Subcutaneous adipose tissue (tissue), 4 donors: Measurements from ENCODE around the gene RASGRP1. TPM values are rescaled to one million over a fixed set of nuclear protein-coding genes. Genes with fewer than 3 reads are reported as not detected.

ENCODE experiments used
- CTCF ChIP-seq: fragments of 450-650 bp; IDR thresholded peaks from one replicate; pipeline ENCODE4 v1.5.1; 2016; ENCODE audit warnings: low read depth, mild to moderate bottlenecking, control low read depth, antibody characterized with exemption, moderate library complexity
- total RNA-seq, 4 donors: library from RNA; depleted of rRNA; stranded (reverse); fragments of >200 nt; gene quantifications; one replicate each; pipeline ENCODE4 v1.1.0, GENCODE V29; 2016

Gene RASGRP1
- total RNA-seq, 4 donors from 2014 or later = 0.94 to 2.9 (median 1.8) TPM

DNA sequence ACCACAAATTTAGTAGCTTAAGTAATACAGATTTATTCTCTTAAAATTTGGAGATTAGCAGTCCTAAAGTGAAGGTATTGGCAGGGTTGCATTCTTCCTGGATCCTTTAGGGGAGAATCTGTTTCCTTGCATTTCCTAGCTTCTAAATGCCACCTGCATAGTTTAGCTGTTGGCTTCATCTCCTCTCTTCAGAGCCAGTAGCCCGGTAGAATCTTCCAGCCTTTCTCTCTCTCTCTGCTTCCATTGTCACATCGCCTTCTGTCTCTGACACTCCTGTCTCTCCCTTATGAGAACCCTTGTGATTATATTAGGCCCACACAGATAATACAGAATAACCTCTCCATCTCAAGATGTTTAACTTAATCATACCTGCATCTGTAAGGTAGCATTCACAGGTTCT lies 89.3 kb downstream of the RASGRP1 start:
- no peak for TF ChIP-seq CTCF

- TF ChIP-seq CTCF = no peak
These were observed 90.4 kb downstream of the RASGRP1 start for GRCh38 chr15:38474155-38474757.

GRCh38 chr15:38471974-38472373 lies 92.6 kb downstream of the RASGRP1 start:
- no peak for TF ChIP-seq CTCF

DNA sequence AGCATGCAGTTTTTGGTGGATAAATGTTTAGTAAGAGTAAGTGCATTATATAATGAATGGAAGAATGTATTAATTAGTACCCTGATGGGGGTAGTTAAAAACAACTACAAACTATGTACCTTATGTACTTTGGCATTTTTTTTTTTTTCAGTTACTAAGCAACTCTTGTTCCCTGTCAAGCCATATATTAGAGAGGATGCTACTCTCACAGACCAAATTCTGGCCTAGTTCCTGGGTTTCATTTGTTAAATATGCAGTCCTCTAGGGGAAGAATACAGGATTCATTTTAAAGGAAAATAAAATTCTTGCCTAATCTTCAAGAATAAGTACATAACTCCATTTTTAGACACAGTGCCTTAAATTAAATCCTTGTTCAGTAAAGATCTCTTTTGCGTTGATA lies 93.8 kb downstream of the RASGRP1 start:
- no peak for TF ChIP-seq CTCF

DNA sequence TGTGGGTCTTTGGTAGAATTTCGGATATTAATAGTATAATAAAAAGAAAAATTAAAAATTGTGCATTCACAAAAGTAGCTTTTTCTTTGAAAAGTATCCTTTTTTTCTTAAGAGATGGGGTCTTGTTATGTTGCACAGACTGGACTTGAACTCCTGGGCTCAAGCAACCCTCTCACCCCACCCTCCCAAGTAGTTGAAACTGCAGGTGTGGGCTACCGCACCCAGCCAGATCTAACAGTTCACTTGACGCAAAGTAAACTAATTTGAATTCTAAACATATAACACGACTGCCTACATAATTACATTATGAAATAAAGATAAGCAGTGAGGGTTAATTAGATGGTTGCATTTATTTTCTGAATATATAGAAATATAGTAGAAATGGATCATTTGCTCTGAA lies 99.9 kb downstream of the RASGRP1 start:
- TF ChIP-seq CTCF = no peak

DNA sequence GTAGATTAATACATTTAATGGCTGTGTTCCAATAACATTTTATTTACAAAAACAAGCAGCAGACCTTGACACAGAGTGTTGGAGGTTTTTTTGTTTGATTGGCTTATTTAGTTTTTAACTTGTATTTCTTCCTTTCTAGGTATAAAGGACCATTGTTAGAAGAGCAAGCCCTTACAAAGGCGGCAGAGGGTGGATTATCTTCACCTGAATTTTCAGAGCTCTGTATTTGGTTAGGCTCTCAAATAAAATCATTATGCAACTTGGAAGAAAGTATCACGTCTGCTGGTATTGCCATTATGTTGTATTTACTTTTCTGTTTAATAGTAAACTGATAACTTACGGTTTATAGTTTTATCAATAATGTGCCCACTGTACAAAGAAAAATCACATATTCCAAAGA lies 100.7 kb downstream of the RASGRP1 start:
- no peak for TF ChIP-seq CTCF

DNA sequence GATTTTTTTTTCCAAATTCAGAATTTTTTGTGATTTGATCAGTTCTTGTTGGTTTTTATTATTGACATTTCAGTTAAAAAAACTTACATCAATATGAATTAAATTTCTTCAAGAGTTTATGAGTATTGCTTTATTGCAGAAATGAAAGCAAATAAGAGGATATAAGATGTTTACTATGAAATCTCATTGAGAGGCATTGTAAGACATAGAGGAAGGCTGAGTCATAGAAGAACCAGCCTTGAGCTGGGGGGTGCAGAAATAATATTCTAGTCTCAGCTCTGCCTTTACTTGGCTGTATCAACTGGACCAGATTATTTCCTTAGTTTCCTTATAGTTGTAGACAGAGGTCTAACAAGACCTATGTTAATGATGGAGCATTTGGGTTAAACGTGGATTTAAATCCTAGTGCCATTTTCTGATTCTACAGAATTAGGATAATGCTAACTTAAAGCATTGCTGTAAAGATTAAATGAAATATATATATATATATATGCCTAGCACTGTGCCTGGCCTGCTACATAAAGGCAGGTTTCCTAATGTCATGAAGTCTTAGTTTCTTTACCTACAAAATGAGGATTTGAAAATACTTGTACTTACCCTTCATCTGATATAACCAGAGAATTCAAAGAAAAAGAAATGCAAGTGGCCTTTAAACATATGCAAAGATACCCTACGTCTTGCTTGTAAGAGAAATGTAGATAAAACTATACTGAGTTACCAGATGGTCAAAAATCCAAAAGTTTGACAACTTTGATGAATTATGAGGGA lies 103.4 kb downstream of the RASGRP1 start:
- TF ChIP-seq CTCF = no peak
